HEK293 (cell line): ENCODE results near the gene MLPH.

Source experiments
- CTCF ChIA-PET: fragments of 350-600 bp; formaldehyde crosslinking; extraction: SDS; loops from one replicate; lab custom pipeline; 2021; ENCODE audit warnings: antibody characterized with exemption; lab: Yijun Ruan, JAX
- POLR2A ChIA-PET: fragments of 300-600 bp; formaldehyde crosslinking; extraction: SDS; loops from one replicate; lab custom pipeline; 2020; ENCODE audit warnings: antibody characterized with exemption, inconsistent platforms; lab: Yijun Ruan, JAX
- H3K27ac ChIP-seq: fragments of 200-500 bp; sonication (Bioruptor generic); 2 replicates; pipeline ENCODE4 v1.5.1; 2014; ENCODE audit warnings: low read depth, low read length, control low read depth, inconsistent platforms; ENCODE audit errors: extremely low read depth
- H3K36me3 ChIP-seq, 2 experiments: fragments of 200-500 bp in 1 of 2; sonication (Bioruptor generic) in 1 of 2; 1 replicate in 1 of 2; 2 replicates in 1 of 2; pipeline ENCODE4 v1.5.1; 2014 to 2017; ENCODE audit warnings: inconsistent platforms in 2 of 2, low read length in 2 of 2; ENCODE audit not compliant: control insufficient read depth in 2 of 2, insufficient read depth in 1 of 2
- H3K4me1 ChIP-seq: fragments of 200-500 bp; sonication (Bioruptor generic); 2 replicates; pipeline ENCODE4 v1.5.1; 2014; ENCODE audit warnings: mild to moderate bottlenecking, low read length, inconsistent platforms; ENCODE audit not compliant: control insufficient read depth, insufficient read depth
- H3K4me3 ChIP-seq: 2 replicates; pipeline ENCODE4 v1.5.1; 2011; ENCODE audit warnings: low read depth, mild to moderate bottlenecking, control low read depth, low read length, moderate library complexity
- H3K9me3 ChIP-seq: fragments of 200-500 bp; sonication (Bioruptor generic); 2 replicates; pipeline ENCODE4 v1.5.1; 2014; ENCODE audit warnings: low read depth, low read length, inconsistent platforms; ENCODE audit not compliant: control insufficient read depth, insufficient read depth
- KLF1 ChIP-seq: fragments of 450-650 bp; formaldehyde crosslinking; IDR thresholded peaks from 2 replicates; pipeline ENCODE4 v1.5.1; 2016; ENCODE audit warnings: missing biosample characterization, missing genetic modification characterization
- MEIS1 ChIP-seq: sonication (generic); formaldehyde crosslinking; IDR thresholded peaks from 2 replicates; pipeline ENCODE4 v1.8.1; 2022; ENCODE audit warnings: missing genetic modification reagents, mild to moderate bottlenecking, borderline replicate concordance
- SP2 ChIP-seq: fragments of 450-650 bp; formaldehyde crosslinking; IDR thresholded peaks from 2 replicates; pipeline ENCODE4 v1.5.1; 2016; ENCODE audit warnings: missing biosample characterization, missing genetic modification characterization
- SP3 ChIP-seq: fragments of 450-650 bp; formaldehyde crosslinking; IDR thresholded peaks from 2 replicates; pipeline ENCODE4 v1.5.1; 2016; ENCODE audit warnings: missing biosample characterization, missing genetic modification characterization
- ZBTB20 ChIP-seq: fragments of 450-650 bp; formaldehyde crosslinking; IDR thresholded peaks from 2 replicates; pipeline ENCODE4 v1.5.1; 2016; ENCODE audit warnings: missing biosample characterization, missing genetic modification characterization
- ZNF19 ChIP-seq: fragments of 450-650 bp; formaldehyde crosslinking; IDR thresholded peaks from 2 replicates; pipeline ENCODE4; 2016; ENCODE audit warnings: missing biosample characterization, missing genetic modification characterization, low read depth
- ZNF248 ChIP-seq: fragments of 450-650 bp; formaldehyde crosslinking; IDR thresholded peaks from 2 replicates; pipeline ENCODE4 v1.5.1; 2017; ENCODE audit warnings: missing biosample characterization, missing genetic modification characterization
- ZNF404 ChIP-seq: fragments of 450-650 bp; formaldehyde crosslinking; IDR thresholded peaks from 2 replicates; pipeline ENCODE4 v1.5.1; 2017; ENCODE audit warnings: missing biosample characterization, missing genetic modification characterization
- ZNF544 ChIP-seq: fragments of 450-650 bp; formaldehyde crosslinking; IDR thresholded peaks from 2 replicates; pipeline ENCODE4 v1.5.0; 2017; ENCODE audit warnings: missing biosample characterization, missing genetic modification characterization
- ZNF707 ChIP-seq: fragments of 450-650 bp; formaldehyde crosslinking; IDR thresholded peaks from 2 replicates; pipeline ENCODE4 v1.5.1; 2016; ENCODE audit warnings: missing biosample characterization, missing genetic modification characterization
- ZNF837 ChIP-seq: fragments of 450-650 bp; formaldehyde crosslinking; IDR thresholded peaks from 2 replicates; pipeline ENCODE4 v1.5.1; 2016; ENCODE audit warnings: missing biosample characterization, missing genetic modification characterization
- TF ChIP-seq, protein P1 (sequence below): fragments of 450-650 bp; formaldehyde crosslinking; IDR thresholded peaks from 2 replicates; pipeline ENCODE4 v1.5.1; 2016; ENCODE audit warnings: missing biosample characterization, missing genetic modification characterization, borderline replicate concordance
- TF ChIP-seq, protein P2 (sequence below): fragments of 450-650 bp; formaldehyde crosslinking; IDR thresholded peaks from 2 replicates; pipeline ENCODE4 v1.5.1; 2016; ENCODE audit warnings: missing biosample characterization, missing genetic modification characterization
- TF ChIP-seq, protein P3 (sequence below): fragments of 450-650 bp; formaldehyde crosslinking; conservative IDR thresholded peaks from 2 replicates; pipeline ENCODE4 v1.5.1; 2016; ENCODE audit warnings: low read depth, missing biosample characterization, missing genetic modification characterization
- TF ChIP-seq, protein P4 (sequence below): fragments of 450-650 bp; formaldehyde crosslinking; IDR thresholded peaks from 2 replicates; pipeline ENCODE4 v1.5.1; 2016; ENCODE audit warnings: missing biosample characterization, missing genetic modification characterization
- TF ChIP-seq, protein P5 (sequence below): fragments of 450-650 bp; formaldehyde crosslinking; IDR thresholded peaks from 2 replicates; pipeline ENCODE4 v1.5.1; 2016; ENCODE audit warnings: missing biosample characterization, missing genetic modification characterization

The MLPH gene

DNA sequence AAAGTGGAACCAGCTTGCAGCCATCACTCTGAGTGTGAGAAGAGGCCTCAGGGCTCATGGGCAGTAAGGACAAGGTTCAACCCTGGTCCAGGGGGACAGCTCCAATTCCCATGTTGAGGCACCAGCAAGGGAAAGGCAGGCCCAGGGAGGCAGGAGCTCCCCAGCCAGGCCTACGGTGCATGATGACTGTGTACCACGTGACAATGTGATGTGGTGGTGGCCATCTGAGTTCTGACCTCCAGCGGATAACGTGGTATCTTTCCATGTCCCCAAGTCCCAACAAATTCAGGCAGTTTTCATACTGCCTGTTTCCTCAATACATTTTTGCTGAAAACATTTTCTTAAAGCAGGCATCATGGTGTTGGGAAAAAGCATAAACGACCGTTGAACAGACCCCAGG, 36.9 kb upstream of the MLPH start (continued):
- TF ChIP-seq, protein P1, sequence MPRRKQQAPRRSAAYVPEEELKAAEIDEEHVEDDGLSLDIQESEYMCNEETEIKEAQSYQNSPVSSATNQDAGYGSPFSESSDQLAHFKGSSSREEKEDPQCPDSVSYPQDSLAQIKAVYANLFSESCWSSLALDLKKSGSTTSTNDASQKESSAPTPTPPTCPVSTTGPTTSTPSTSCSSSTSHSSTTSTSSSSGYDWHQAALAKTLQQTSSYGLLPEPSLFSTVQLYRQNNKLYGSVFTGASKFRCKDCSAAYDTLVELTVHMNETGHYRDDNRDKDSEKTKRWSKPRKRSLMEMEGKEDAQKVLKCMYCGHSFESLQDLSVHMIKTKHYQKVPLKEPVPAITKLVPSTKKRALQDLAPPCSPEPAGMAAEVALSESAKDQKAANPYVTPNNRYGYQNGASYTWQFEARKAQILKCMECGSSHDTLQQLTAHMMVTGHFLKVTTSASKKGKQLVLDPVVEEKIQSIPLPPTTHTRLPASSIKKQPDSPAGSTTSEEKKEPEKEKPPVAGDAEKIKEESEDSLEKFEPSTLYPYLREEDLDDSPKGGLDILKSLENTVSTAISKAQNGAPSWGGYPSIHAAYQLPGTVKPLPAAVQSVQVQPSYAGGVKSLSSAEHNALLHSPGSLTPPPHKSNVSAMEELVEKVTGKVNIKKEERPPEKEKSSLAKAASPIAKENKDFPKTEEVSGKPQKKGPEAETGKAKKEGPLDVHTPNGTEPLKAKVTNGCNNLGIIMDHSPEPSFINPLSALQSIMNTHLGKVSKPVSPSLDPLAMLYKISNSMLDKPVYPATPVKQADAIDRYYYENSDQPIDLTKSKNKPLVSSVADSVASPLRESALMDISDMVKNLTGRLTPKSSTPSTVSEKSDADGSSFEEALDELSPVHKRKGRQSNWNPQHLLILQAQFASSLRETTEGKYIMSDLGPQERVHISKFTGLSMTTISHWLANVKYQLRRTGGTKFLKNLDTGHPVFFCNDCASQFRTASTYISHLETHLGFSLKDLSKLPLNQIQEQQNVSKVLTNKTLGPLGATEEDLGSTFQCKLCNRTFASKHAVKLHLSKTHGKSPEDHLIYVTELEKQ (tag by site-specific recombination), result no peak
- TF ChIP-seq SP2 (tag by site-specific recombination) (no peak), ZNF248 (tag by site-specific recombination) (no peak), ZBTB20 (no peak)

DNA sequence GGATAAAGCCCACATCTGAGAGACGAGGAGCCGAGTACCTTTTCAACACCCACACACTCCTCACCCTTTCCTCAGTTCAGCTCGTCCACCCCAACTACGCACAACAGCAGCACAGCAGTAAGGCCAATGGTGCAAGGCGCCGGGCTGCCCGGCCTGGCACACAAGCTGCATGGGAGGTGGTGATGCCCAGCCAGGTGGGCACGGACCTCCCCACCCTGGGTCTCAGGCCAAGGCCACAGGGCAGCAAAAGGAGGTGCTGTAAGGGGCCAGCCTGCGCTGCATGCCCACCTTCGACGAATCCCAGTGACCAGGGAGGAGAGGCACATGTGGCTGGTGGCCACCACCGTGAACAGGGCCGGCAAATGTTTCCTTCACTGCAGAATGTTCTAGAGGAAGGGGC, 36.5 kb upstream of the MLPH start:
- Histone ChIP-seq H3K4me1 (no peaks in the 10 kb centered on the region), H3K4me3 (no peak overlapping the region), H3K36me3 (no peaks in the 10 kb centered on the region), H3K9me3 (no peaks in the 10 kb centered on the region), H3K27ac (no peak overlapping the region)
- CTCF ChIA-PET, result interaction anchor here (1.2 kb wide), 1 partner anchor 30 kb away, joined by 7 read pairs; no protein-coding TSS in a partner anchor
- TF ChIP-seq, protein P2, sequence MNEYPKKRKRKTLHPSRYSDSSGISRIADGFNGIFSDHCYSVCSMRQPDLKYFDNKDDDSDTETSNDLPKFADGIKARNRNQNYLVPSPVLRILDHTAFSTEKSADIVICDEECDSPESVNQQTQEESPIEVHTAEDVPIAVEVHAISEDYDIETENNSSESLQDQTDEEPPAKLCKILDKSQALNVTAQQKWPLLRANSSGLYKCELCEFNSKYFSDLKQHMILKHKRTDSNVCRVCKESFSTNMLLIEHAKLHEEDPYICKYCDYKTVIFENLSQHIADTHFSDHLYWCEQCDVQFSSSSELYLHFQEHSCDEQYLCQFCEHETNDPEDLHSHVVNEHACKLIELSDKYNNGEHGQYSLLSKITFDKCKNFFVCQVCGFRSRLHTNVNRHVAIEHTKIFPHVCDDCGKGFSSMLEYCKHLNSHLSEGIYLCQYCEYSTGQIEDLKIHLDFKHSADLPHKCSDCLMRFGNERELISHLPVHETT (tag by site-specific recombination), result no peak
- TF ChIP-seq, protein P3, sequence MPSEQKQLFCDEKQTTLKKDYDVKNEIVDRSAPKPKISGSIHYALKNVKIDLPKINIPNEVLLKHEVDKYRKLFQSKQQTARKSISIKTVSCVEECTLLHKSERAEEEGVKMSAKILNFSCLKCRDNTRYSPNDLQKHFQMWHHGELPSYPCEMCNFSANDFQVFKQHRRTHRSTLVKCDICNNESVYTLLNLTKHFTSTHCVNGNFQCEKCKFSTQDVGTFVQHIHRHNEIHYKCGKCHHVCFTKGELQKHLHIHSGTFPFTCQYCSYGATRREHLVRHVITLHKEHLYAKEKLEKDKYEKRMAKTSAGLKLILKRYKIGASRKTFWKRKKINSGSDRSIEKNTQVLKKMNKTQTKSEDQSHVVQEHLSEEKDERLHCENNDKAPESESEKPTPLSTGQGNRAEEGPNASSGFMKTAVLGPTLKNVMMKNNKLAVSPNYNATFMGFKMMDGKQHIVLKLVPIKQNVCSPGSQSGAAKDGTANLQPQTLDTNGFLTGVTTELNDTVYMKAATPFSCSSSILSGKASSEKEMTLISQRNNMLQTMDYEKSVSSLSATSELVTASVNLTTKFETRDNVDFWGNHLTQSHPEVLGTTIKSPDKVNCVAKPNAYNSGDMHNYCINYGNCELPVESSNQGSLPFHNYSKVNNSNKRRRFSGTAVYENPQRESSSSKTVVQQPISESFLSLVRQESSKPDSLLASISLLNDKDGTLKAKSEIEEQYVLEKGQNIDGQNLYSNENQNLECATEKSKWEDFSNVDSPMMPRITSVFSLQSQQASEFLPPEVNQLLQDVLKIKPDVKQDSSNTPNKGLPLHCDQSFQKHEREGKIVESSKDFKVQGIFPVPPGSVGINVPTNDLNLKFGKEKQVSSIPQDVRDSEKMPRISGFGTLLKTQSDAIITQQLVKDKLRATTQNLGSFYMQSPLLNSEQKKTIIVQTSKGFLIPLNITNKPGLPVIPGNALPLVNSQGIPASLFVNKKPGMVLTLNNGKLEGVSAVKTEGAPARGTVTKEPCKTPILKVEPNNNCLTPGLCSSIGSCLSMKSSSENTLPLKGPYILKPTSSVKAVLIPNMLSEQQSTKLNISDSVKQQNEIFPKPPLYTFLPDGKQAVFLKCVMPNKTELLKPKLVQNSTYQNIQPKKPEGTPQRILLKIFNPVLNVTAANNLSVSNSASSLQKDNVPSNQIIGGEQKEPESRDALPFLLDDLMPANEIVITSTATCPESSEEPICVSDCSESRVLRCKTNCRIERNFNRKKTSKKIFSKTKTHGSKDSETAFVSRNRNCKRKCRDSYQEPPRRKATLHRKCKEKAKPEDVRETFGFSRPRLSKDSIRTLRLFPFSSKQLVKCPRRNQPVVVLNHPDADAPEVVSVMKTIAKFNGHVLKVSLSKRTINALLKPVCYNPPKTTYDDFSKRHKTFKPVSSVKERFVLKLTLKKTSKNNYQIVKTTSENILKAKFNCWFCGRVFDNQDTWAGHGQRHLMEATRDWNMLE (tag by site-specific recombination), result no peak
- no peak for TF ChIP-seq KLF1 (tag by site-specific recombination)
- POLR2A ChIA-PET, result interaction anchor here (0.6 kb wide), 1 partner anchor 25 kb away, joined by 3 read pairs; no protein-coding TSS in a partner anchor

DNA sequence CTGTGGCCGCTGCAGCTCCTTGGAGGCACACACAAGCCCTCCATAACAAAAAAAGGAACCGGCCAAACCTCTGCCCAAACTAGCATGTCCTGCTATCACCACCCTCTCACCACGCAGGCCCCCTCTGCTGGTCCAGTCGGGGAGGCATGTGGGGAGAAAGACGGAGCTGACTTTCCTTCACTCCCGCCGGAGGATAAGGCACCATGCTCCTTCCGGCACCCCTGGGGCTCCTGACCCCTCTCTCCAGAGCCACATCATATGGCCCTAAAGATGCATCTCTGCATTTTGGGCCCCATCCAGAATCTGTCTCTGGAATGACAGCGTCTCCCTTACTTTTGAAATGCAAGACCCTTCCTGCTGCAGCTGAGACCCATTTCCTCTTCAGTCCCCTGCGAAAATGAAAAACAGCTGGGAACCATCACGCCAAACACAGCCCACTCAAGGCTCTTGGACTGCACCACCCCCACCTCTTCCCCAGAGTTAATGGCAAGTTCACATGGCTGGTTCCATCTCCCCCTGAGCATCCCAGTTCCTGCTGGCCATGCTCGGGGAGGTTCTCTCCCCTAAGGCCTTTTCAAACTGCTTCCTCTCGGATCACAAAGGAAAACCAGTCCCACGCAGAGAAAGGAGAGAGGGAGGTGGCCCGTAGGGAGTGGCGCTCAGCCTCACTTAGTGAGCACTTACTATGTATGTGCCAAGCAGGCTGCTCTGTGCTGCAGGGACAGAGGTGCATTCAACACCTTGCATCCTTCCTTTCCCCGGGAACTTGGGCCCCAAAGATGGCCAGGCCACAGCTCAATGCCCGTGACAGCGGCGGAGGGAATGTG, 35.2 kb upstream of the MLPH start:
- H3K9me3 ChIP-seq, result no peaks in the 10 kb centered on the region
- POLR2A ChIA-PET, result interaction anchor here (0.6 to 1.2 kb wide), 2 partner anchors 23 to 1021 kb away, joined by 3 to 4 read pairs; no protein-coding TSS in a partner anchor
- no peaks in the 10 kb centered on the region for H3K36me3 ChIP-seq
- H3K27ac ChIP-seq, result no peak overlapping the region
- no peak overlapping the region for H3K4me3 ChIP-seq
- H3K4me1 ChIP-seq, result no peaks in the 10 kb centered on the region
- CTCF ChIA-PET, result interaction anchor here (1.2 kb wide), 1 partner anchor 31 kb away, joined by 7 read pairs; no protein-coding TSS in a partner anchor
- no peak for TF ChIP-seq ZNF19 (tag by site-specific recombination)
- no peak for TF ChIP-seq MEIS1 (CRISPR knock-in tag)
- TF ChIP-seq, protein P4, sequence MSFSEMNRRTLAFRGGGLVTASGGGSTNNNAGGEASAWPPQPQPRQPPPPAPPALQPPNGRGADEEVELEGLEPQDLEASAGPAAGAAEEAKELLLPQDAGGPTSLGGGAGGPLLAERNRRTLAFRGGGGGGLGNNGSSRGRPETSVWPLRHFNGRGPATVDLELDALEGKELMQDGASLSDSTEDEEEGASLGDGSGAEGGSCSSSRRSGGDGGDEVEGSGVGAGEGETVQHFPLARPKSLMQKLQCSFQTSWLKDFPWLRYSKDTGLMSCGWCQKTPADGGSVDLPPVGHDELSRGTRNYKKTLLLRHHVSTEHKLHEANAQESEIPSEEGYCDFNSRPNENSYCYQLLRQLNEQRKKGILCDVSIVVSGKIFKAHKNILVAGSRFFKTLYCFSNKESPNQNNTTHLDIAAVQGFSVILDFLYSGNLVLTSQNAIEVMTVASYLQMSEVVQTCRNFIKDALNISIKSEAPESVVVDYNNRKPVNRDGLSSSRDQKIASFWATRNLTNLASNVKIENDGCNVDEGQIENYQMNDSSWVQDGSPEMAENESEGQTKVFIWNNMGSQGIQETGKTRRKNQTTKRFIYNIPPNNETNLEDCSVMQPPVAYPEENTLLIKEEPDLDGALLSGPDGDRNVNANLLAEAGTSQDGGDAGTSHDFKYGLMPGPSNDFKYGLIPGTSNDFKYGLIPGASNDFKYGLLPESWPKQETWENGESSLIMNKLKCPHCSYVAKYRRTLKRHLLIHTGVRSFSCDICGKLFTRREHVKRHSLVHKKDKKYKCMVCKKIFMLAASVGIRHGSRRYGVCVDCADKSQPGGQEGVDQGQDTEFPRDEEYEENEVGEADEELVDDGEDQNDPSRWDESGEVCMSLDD, result no peak
- TF ChIP-seq, protein P5, sequence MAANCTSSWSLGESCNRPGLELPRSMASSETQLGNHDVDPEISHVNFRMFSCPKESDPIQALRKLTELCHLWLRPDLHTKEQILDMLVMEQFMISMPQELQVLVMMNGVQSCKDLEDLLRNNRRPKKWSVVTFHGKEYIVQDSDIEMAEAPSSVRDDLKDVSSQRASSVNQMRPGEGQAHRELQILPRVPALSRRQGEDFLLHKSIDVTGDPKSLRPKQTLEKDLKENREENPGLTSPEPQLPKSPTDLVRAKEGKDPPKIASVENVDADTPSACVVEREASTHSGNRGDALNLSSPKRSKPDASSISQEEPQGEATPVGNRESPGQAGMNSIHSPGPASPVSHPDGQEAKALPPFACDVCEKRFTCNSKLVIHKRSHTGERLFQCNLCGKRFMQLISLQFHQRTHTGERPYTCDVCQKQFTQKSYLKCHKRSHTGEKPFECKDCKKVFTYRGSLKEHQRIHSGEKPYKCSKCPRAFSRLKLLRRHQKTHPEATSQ (tag by site-specific recombination), result no peak
- TF ChIP-seq ZNF707 (tag by site-specific recombination), result no peak
- TF ChIP-seq SP3 (tag by site-specific recombination), result no peak
- TF ChIP-seq ZNF404, result no peak
- no peak for TF ChIP-seq ZNF544
- no peak for TF ChIP-seq ZNF837 (tag by site-specific recombination)
